Measurements from ENCODE around the gene ZBTB18.

DNA sequence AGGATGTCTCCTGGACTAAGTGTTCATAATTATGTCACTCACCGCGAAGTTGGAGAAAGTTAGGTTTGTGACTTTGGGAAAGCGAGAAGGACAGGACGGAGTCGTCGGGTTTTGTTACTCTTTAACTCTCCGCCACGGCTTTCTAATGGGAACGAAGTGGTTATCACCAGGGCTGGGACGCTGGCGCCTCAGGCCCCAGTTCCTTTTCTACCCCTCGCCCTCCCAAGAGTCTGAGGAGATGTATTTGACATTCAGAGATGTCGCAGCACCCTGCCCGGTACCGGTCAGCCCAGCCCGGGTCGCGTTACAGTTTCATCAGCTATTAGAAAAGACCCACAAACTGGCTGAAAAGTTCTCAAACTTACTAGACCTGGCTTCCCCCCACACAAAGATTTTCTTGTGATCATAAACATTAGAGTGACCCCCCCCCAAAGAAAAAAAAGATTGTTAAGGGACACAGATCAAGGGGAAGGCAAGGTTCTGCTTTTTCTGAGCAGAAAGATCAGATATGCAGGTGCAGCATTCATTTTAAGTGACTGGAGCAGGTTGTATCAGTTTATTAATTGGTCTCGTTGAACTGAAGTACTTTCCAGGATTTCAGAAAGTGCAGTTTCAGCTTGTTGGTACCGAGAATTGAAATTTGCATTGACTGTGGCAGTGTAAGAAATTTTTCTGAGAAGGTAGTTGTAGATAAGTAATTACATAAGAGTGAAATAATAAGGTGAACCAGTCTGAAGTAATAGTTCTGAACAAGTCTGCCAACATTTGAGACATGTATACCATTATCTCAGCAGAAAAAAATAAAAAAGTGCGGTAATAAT lies 859 bp upstream of the ZBTB18 start:
- TF ChIP-seq POLR2A (IDR thresholded peaks at IDR 0.05) (no peak), POLR2AphosphoS5 (IDR thresholded peaks at IDR 0.05) (no peak)
- TF ChIP-seq, protein P1, sequence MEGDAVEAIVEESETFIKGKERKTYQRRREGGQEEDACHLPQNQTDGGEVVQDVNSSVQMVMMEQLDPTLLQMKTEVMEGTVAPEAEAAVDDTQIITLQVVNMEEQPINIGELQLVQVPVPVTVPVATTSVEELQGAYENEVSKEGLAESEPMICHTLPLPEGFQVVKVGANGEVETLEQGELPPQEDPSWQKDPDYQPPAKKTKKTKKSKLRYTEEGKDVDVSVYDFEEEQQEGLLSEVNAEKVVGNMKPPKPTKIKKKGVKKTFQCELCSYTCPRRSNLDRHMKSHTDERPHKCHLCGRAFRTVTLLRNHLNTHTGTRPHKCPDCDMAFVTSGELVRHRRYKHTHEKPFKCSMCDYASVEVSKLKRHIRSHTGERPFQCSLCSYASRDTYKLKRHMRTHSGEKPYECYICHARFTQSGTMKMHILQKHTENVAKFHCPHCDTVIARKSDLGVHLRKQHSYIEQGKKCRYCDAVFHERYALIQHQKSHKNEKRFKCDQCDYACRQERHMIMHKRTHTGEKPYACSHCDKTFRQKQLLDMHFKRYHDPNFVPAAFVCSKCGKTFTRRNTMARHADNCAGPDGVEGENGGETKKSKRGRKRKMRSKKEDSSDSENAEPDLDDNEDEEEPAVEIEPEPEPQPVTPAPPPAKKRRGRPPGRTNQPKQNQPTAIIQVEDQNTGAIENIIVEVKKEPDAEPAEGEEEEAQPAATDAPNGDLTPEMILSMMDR (IDR thresholded peaks at IDR 0.05), result no peak
